Measurements from ENCODE around the gene ATOSB.

The ATOSB gene

GRCh38 chr9:35114113-35114839, 1.4 kb downstream of the ATOSB start:
- DNase-seq: peak; percentile 88

DNA sequence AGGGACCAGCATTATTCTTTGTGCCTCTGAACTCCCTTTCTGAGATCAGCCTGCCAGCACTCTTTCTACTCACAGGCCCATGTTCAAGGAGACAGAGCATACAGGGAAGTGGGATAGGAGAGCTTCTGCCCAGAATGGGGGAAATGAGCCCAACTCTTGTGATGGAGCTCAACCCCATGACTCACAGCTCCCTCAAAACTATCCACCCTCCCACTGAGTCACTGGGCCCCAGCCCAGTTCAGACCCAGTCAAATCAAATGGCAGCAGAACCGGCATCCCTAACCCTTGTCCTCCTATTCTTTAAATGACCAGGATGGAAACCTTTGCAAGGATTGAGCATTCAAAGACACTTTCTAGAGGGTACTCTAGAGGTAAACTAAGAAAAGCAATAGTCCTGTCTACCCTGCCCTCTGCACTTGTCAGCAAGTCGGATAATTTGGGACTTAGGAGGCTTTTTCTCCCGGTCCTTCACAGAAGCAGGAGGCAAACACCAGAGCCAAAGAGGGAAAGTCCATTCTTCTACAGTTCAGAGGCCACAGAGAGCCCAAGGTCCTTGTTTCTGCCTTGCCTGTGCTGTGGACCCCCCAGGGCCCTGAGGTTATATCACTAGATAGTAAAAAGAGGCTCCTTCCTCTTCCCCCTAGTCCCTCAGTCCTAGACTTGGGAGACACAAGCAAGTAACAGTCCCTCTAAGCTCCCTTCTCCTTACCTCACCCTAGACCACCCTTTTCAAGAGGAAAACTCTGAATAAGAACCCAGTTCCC, 3.2 kb downstream of the ATOSB start:
- DNase-seq: no peak

- DNase-seq: peak; percentile 98
Observed at GRCh38 chr9:35111001-35111933, 4.4 kb downstream of the ATOSB start.

GRCh38 chr9:35110327-35110761, 5.3 kb downstream of the ATOSB start:
- no peak for DNase-seq

DNA sequence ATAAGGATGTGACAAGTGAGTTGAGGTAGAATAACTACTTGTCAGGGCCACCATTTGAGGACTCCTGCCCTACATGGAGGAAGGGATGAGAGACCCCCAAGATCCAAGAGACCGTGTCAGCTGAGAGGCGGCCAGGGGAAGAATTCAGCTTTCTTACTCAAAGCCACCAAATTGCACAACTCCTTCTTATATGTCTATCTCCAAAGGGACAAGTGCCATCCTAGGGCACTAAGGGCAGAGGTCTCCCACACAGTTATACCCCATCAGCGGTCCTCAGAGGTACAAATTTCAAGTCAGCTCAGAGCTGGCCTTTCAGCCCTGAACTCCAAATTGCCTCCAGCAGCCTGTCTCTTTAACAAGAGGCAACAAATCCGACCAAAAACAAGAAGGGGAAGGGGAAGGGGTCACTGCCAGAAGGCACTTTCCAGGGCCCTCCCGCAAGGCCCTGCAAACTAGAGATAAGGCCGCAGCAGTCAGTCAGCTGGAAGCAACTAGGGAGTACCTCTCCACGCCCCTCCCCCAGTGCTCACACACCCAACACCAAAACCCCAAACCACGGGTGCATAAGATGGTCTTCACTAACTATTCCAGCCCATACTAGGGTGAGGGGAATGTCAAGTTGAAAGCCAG, 6.6 kb downstream of the ATOSB start:
- no peak for DNase-seq

DNA sequence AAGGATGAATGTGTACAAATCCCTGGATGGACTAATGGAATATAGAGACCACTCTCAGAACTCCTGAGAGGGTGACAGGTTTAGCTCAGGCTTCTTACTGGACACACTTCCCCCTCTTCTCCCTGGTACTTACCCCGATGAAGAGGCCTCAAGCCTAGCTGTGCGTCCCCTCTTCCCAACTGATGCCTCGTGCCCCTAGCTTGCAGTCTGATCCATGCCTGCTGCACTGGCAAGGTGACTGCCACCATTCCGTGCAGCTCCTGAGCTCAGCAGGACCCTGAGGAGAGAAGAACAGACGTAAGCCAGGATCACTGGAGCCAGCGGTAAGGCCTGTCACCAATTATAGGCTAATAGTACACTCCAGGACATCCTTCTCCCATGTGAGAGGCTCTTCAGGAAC, 7.2 kb downstream of the ATOSB start:
- DNase-seq: no peak

GRCh38 chr9:35107297-35108290, 8.1 kb downstream of the ATOSB start:
- DNase-seq: no peak

- no peak for DNase-seq
Observed at GRCh38 chr9:35106343-35106730, 9.3 kb downstream of the ATOSB start.

GRCh38 chr9:35105571-35106342, 9.9 kb downstream of the ATOSB start:
- DNase-seq: no peak

GRCh38 chr9:35105126-35105525, 10.5 kb downstream of the ATOSB start:
- no peak for DNase-seq

- no peak for DNase-seq
Observed at GRCh38 chr9:35104586-35104985, 11.1 kb downstream of the ATOSB start.

GRCh38 chr9:35103660-35104191, 11.9 kb downstream of the ATOSB start:
- no peak for DNase-seq

- peak; percentile 96 for DNase-seq
Observed at GRCh38 chr9:35102769-35103659, 12.6 kb downstream of the ATOSB start, which contains the start of gene STOML2. Gene STOML2, minus strand, starts transcription at chr9:35103131. Its CDS starts 37 bp downstream, at chr9:35103094.

GRCh38 chr9:35102465-35102768, 13.2 kb downstream of the ATOSB start:
- DNase-seq: no peak

DNA sequence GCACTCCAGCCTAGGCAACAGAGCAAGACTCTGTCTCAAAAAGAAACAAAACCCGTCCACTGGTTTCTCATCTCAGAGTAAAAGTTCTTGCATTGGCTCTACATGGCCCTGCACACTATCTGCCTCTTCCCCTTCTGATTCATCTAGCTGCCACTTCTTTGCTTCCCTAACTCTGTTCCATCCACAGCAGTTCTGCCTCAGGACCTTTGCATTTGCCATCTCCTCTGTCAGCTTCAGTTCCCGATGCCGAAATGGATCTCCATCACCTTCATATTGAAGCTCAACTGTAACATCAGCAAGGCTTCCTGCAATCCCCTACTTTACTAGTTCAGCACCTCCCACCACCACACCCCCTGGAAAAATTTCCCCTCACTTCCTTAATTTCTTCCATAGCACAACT, 18.1 kb downstream of the ATOSB start:
- DNase-seq: no peak

DNA sequence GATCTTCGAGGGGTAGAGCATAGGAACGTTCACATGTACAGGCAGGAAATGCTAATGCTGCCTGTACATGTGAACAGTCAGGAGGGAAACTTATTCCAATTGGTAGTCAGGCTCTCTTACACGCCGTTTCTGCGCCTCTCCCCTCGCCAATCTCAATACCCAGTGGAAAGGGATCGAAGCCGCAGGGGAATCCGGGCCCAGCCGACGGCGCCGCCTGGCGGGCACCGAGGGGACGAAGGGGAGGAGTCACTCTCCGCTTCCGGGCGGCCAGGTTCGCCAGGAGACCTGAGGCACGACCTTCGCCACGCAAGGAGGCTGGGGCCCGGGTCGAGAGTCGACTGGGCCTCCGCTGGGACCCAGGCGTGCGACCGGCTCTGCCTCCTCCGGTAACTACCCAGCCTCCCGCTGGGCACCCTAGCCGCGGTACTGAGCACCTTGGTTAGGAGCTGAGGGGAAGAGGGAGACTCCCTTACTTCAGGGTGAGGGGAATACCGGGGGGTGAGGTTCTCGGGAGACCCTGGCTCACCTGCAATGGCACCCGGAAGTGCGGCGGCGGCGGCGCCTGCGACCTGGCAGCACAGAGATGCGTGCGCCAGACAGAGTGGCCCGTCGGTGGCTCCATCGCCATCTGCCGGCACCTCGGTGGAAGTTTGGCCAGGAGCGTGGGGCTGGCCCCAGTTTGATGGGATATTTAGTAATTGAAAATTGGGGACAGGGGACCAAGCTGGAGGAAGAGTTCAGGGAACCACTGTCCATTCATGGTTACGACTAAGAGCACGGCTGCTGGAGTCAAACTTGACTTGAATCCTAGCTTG, 19.4 kb downstream of the ATOSB start, which contains the start of gene PIGO:
TSS of gene PIGO (minus strand) at position 557 of the 815 bp plus-strand sequence. CDS start 1,026 bp downstream, outside the sequence.
- peak; percentile 88 for DNase-seq

- DNase-seq: no peak
Observed at GRCh38 chr9:35091536-35091935, 24.1 kb downstream of the ATOSB start.

DNA sequence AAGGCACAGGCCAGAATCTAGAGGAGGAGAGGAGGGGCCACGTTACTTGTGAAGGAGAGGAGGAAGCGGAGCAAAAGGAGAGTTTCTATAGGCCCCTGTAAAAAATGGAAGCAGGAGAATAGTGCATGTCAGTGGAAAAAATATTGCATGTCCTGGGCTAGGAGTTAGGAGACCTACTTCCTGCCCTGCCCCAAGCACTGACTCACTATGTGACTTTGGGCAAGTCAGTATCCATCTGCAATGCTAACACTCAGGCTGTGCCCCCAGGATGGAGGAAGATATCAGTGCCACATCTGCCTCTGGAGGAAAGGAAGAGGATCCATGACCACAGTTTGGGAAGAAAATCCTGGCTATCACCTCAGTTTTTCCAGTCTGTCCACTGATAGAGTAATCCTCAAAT, 26.2 kb downstream of the ATOSB start:
- no peak for DNase-seq
